Erythroblast (primary cell): ENCODE results near the gene PPM1J.

Experiments used
- GATA1 ChIP-seq: IDR thresholded peaks from 2 replicates; pipeline ENCODE4 v1.6.1; 2011; ENCODE audit warnings: low read depth, mild to moderate bottlenecking, control low read depth, low read length, moderate library complexity
- POLR2A ChIP-seq: IDR thresholded peaks from 2 replicates; pipeline ENCODE4 v1.6.1; 2011; ENCODE audit warnings: mild to moderate bottlenecking, low read length

DNA sequence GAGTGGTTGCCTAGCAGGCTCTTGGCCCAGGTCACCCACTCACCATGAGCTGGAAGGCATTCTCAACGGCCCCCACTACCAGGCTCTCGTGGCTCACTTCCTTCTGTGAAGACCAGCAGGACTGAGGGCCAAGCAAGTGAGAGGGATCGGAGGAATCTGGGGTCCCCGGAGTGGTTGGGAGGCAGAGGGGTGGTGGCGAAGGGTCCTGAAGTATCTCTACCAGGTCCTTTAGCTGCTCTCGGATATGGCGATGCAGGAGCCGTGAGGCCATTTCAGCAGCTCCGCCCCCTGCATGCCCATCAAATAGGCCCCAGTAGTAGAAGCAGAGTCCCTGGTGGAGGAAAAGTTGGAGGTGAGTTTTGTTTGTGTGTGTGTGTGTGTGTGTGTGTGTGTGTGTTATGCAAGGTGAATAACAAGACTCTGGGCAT lies 2.4 kb downstream of the PPM1J start:
- TF ChIP-seq POLR2A (no peak), GATA1 (no peak)
